SK-N-MC (cell line): ENCODE measurements around the gene RHOT2.

Experiments used
- EZH2 ChIP-seq: fragments of 200-600 bp; sonication (generic); IDR thresholded peaks from one replicate; pipeline ENCODE4 v1.6.1; 2017; ENCODE audit warnings: antibody characterized with exemption
- FOXP2 ChIP-seq: optimal IDR thresholded peaks from 2 replicates; pipeline ENCODE3; 2011; ENCODE audit warnings: mild to moderate bottlenecking, moderate library complexity; ENCODE audit not compliant: insufficient read depth; ENCODE audit errors: extremely low read length, control extremely low read depth
- POLR2AphosphoS5 ChIP-seq: IDR thresholded peaks from 2 replicates; pipeline ENCODE4 v1.6.1; 2012; ENCODE audit warnings: mild to moderate bottlenecking, low read depth, low read length, borderline replicate concordance

DNA sequence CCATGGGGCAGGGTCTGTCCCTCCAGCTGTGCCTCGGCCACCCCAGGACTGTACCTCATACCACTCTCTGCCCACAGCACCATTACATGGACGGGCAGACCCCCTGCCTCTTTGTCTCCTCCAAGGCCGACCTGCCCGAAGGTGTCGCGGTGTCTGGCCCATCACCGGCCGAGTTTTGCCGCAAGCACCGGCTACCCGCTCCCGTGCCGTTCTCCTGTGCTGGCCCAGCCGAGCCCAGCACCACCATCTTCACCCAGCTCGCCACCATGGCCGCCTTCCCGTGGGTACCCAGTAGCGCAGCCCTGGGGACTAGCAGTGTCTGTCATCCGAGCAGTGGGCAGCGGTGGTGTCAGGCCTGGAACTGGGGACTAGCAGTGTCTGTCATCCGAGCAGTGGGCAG lies 4.9 kb downstream of the RHOT2 start:
- TF ChIP-seq POLR2AphosphoS5 (no peak), EZH2 (no peak), FOXP2 (no peak)
